GM12874 (cell line): ENCODE data around the gene SUPT5H.

Experiments
- TF ChIP-seq, protein P1 (sequence below): IDR thresholded peaks from 2 replicates; pipeline ENCODE4 v1.5.1; 2011; ENCODE audit warnings: low read depth, mild to moderate bottlenecking, control low read depth, low read length, moderate library complexity; ENCODE audit not compliant: insufficient read depth

Gene SUPT5H

DNA sequence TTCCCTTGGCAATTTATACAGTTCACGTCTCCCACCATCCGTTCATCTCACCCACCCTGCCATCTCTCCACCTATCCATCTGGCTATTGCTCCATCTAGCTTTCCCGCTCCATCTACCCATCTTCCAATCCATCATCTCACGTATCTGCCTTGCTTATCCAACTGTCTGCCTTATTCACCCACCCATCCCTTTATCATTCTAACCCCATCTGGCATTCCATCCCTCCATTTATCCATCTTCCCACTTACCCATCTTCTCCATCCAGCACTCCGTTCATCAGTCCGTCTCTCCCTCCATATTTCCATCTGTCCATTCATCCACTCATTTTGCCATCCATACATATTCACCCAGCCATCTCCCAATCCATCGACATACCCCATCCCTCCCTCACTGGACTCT, 19.6 kb upstream of the SUPT5H start:
- TF ChIP-seq, protein P1, sequence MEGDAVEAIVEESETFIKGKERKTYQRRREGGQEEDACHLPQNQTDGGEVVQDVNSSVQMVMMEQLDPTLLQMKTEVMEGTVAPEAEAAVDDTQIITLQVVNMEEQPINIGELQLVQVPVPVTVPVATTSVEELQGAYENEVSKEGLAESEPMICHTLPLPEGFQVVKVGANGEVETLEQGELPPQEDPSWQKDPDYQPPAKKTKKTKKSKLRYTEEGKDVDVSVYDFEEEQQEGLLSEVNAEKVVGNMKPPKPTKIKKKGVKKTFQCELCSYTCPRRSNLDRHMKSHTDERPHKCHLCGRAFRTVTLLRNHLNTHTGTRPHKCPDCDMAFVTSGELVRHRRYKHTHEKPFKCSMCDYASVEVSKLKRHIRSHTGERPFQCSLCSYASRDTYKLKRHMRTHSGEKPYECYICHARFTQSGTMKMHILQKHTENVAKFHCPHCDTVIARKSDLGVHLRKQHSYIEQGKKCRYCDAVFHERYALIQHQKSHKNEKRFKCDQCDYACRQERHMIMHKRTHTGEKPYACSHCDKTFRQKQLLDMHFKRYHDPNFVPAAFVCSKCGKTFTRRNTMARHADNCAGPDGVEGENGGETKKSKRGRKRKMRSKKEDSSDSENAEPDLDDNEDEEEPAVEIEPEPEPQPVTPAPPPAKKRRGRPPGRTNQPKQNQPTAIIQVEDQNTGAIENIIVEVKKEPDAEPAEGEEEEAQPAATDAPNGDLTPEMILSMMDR = no peak

DNA sequence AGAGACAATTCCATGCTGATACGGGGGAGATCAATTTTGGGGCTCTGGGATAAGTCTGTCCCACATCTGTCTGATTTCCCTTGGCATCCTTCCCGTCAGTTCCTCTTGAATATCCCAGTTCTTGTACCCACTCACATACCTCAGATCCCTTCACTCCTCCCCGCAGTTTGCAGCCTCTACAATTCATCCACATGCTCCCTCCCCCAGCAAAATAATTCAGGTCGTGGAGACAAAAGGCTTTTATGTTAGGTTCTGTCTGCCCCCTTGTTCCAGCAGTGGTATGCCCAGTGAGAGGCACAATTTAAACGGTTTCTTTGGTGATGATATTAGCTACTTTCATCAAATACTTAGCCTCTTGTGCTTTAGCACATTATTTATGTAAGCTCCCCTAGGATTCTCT, 19.2 kb upstream of the SUPT5H start:
- TF ChIP-seq, protein P1 = no peak

DNA sequence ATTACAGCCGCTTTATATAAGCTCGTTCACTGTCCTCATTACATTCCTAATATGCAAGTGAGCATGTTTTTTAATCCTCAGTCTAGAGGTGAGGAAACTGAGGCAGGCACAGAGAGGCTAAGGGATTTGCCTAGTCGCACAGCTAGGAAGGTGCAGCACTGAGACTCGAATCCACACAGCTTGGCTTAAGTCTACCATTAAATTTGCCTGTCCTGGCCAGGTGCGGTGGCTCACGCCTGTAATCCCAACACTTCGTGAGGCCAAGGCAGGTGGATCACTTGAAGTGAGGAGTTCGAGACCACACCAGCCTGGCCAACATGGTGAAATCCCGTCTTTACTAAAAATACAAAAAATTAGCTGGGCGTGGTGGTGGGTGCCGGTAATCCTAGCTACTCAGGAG, 17.7 kb upstream of the SUPT5H start:
- TF ChIP-seq, protein P1 = no peak

DNA sequence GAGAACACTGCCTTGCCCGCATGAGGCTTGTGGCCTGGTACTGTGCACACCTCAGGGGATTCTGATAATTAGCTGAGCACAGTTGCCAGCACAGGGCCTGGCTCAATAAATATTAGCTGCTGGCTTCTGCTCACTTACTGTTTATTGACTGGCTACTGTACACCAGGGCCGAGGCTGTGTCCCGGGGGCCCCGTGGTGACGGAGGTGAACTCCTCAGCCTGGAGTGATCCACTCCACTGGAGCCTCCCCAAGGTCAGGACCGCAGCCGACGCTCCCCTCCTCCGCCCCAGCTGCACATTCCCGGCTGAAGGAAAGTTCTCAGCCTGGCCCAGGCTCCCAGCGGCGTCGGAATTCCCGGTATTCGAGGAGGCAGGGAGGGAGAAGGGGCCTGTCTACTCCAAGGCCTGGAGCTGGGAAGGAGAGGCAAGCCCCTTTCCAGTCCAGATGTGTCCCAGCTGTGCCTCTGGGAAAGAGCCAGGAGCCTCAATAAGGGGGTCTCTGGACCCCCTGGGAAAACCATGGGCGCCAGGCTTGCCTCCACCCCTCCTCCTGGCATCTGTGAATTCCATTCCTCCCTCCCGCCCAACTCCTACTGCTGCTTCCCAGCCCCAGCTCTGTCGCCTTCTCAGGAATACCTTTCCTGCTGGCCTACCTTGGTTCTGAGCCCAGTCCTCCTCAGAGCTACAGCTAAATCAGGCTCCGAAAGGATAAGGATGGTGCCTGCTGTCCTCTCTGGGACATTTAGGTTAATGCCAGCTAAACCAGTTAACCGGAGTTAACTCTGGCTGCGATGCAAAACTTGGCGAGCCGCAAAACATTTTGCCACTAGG, 16.9 kb upstream of the SUPT5H start:
- TF ChIP-seq, protein P1 = no peak

DNA sequence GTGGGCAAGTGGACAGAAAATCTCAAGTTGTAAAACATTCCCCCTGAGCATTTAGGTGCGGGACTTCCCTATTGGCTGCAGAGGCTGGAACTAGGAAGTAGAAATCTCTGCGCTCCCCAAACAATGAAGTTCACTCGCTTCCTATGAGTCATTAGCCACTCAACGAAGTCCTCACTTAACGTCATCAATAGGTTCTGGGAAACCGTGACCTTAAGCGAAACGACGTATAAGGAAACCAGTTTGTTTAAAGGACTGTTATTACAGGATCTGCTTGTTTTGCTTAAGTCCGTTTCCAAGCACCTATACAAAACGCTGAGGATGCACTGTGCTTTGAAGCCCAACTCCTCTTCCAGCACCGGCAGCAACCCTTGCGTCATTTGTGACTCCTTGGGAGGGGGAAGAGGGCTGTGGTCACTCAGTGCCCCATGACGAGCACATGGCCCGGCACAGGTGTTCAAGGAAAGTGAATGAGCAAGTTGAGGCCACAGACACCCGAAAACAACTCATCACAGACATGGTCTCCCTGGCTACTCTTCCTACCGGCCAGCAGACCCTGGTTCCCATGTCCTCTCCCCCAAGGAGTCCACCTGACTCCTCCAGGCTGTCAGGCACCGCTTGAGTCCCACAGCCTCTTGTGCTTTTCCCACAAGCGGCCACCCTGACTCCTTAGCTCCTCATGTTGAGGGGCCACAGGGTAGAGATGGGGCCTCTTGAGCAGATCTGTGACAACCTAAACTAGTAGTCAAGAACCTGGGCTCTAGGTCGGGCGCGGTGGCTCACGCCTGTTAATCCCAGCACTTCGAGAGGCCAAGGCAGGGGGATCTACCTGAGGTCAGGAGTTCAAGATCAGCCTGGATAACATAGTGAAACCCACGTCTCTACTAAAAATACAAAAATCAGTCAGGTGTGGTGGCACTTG, 14.4 kb upstream of the SUPT5H start:
- TF ChIP-seq, protein P1 = no peak

DNA sequence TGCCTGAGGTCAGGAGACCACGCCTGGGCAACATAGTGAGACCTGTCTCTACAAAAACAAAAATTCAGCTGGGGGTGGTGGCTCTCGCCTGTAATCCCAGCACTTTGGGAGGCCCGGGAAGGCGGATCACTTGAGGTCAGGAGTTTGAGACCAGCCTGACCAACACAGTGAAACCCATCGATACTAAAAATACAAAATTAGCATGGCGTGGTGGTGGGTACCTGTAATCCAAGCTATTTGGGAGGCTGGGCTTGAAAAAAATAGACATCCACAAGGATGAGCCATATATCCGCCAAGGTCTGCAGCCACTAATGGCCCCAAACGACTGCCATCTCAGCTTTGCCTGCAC, 12.7 kb upstream of the SUPT5H start:
- TF ChIP-seq, protein P1 = no peak

DNA sequence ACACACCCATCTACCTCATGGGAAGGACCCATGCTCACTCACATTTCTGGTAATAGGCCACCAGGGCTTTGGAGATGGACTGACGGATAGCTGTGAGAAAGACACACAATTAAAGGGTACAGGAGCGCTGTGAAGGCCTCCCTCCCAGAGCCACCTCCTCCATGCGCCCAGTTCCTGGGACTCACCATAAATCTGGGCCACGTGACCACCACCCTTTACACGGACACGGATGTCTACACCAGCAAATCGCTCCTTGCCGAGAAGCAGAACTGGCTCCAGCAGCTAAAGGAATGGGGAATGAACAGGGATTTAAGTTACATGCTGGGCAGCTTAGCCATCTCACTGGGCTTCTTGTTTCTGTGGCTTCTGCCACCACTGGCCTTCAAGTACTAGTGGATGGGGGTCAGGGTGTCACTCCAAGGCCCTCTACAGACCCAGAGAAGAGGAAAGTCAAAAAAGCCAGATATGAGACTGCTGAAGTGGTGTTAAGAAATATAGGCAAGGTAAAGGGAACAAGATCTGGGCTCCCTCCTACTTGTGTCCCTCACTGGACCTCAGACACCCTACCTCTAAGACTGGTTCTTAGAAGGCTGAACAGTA, 11.8 kb upstream of the SUPT5H start:
- TF ChIP-seq, protein P1 = no peak
